HFF-Myc (cell line): ENCODE data around the gene EXOC4.

ENCODE experiments used
- DNase-seq: peaks from one replicate; pipeline ENCODE4 v3.0.0-alpha.2; 2011; ENCODE audit warnings: low read depth; ENCODE audit errors: extremely low read depth
- H3K4me3 ChIP-seq: replicated peaks from 2 replicates; pipeline ENCODE4 v1.5.1; 2011; ENCODE audit warnings: low read depth, mild to moderate bottlenecking, control low read depth, low read length
- TF ChIP-seq, protein P1 (sequence below): IDR thresholded peaks from 2 replicates; pipeline ENCODE4 v1.5.1; 2012; ENCODE audit warnings: mild to moderate bottlenecking, low read depth, low read length, control low read depth; ENCODE audit errors: missing control alignments

Gene EXOC4

DNA sequence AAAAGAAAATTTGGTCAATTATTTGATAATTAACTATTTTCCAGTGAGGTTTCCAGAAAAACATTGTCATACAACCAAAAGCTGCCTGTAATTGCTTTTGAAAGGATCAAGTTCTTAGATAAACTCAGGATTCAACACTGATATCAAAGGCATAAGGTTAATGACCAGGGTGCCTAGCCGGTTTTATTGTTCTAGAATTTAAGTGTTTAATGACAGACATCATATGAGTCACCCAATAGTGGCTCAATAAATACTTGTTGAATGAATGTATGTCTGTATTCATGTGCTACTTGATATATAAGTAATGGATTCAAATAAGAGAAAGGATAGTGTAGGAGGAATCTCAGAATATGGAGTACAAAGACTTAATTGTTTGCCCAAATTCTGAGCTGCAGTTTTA is 678.2 kb downstream of the EXOC4 start:
- TF ChIP-seq, protein P1, sequence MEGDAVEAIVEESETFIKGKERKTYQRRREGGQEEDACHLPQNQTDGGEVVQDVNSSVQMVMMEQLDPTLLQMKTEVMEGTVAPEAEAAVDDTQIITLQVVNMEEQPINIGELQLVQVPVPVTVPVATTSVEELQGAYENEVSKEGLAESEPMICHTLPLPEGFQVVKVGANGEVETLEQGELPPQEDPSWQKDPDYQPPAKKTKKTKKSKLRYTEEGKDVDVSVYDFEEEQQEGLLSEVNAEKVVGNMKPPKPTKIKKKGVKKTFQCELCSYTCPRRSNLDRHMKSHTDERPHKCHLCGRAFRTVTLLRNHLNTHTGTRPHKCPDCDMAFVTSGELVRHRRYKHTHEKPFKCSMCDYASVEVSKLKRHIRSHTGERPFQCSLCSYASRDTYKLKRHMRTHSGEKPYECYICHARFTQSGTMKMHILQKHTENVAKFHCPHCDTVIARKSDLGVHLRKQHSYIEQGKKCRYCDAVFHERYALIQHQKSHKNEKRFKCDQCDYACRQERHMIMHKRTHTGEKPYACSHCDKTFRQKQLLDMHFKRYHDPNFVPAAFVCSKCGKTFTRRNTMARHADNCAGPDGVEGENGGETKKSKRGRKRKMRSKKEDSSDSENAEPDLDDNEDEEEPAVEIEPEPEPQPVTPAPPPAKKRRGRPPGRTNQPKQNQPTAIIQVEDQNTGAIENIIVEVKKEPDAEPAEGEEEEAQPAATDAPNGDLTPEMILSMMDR = no peak
- H3K4me3 ChIP-seq = no peak overlapping the region
- DNase-seq = no peak

GRCh38 chr7:133932591-133932990 is 679.7 kb downstream of the EXOC4 start:
- no peak for DNase-seq
- TF ChIP-seq, protein P1 = no peak
- no peak overlapping the region for H3K4me3 ChIP-seq

- TF ChIP-seq, protein P1 = no peak
- no peak overlapping the region for H3K4me3 ChIP-seq
- DNase-seq = no peak
Observed at GRCh38 chr7:133934262-133934976, 681.5 kb downstream of the EXOC4 start.

DNA sequence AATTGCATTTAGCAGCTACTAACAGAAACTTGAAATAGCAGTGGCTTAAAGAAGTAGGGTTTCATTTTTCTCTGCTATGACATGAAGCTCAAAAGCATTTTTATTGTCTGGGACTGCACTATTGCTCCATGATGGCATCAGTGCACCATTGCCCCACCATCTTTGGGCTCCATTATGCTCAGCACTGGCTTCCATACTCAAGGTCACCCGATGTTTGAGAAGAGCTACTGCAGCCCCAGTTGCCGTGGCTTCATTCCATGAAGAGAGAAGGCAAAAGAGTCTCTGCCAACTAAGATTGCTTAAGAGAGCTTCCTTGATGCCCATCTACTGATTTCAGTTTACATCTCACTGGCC is 682.1 kb downstream of the EXOC4 start:
- no peak overlapping the region for H3K4me3 ChIP-seq
- DNase-seq = no peak

GRCh38 chr7:133936074-133936473 is 683.2 kb downstream of the EXOC4 start:
- no peak overlapping the region for H3K4me3 ChIP-seq
- TF ChIP-seq, protein P1 = no peak
- no peak for DNase-seq

More for the DNA sequence above, 682.1 kb downstream of the EXOC4 start:
- TF ChIP-seq, protein P1 = no peak

- H3K4me3 ChIP-seq = no peak overlapping the region
- TF ChIP-seq, protein P1 = no peak
- DNase-seq = no peak
Observed at GRCh38 chr7:133937786-133938185, 684.9 kb downstream of the EXOC4 start.

- no peak overlapping the region for H3K4me3 ChIP-seq
- DNase-seq = no peak
- TF ChIP-seq, protein P1 = no peak
Observed at GRCh38 chr7:133940368-133940767, 687.5 kb downstream of the EXOC4 start.
